H9 (cell line): ENCODE results near the gene DCST1. TPM values are rescaled to one million over a fixed set of nuclear protein-coding genes. Genes with fewer than 3 reads are reported as not detected.

ENCODE experiments used
- DNase-seq: peaks from one replicate; pipeline ENCODE4 v3.0.0-alpha.2; 2017
- H2AFZ ChIP-seq: one replicate; pipeline ENCODE4 v1.6.1; 2013; ENCODE audit warnings: mild to moderate bottlenecking, low read length, control low read depth, moderate library complexity
- H2AK5ac ChIP-seq: 2 replicates; pipeline ENCODE4 v1.6.1; 2013; ENCODE audit warnings: low read length, control low read depth, mixed read lengths; ENCODE audit not compliant: insufficient read length
- H2BK120ac ChIP-seq: one replicate; pipeline ENCODE4 v1.6.1; 2013; ENCODE audit warnings: low read depth, mild to moderate bottlenecking, low read length, control low read depth, inconsistent platforms; ENCODE audit not compliant: poor library complexity, severe bottlenecking
- H2BK12ac ChIP-seq: 2 replicates; pipeline ENCODE4 v1.6.1; 2013; ENCODE audit warnings: low read length, control low read depth, mixed read lengths, low read depth; ENCODE audit not compliant: insufficient read length
- H2BK15ac ChIP-seq: 2 replicates; pipeline ENCODE4 v1.6.1; 2013; ENCODE audit warnings: low read depth, low read length, control low read depth
- H2BK20ac ChIP-seq: one replicate; pipeline ENCODE4 v1.6.1; 2013; ENCODE audit warnings: low read depth, mild to moderate bottlenecking, low read length, control low read depth, inconsistent platforms; ENCODE audit not compliant: poor library complexity, severe bottlenecking
- H2BK5ac ChIP-seq: 2 replicates; pipeline ENCODE4 v1.6.1; 2013; ENCODE audit warnings: low read length, control low read depth, mixed read lengths; ENCODE audit not compliant: insufficient read length
- H3K14ac ChIP-seq: 2 replicates; pipeline ENCODE4 v1.6.1; 2013; ENCODE audit warnings: low read length, control low read depth; ENCODE audit not compliant: insufficient read depth
- H3K18ac ChIP-seq: 2 replicates; pipeline ENCODE4 v1.6.1; 2013; ENCODE audit warnings: low read depth, mild to moderate bottlenecking, mixed read lengths, low read length, control low read depth; ENCODE audit not compliant: insufficient read length
- H3K23ac ChIP-seq: 2 replicates; pipeline ENCODE4 v1.6.1; 2013; ENCODE audit warnings: low read length, control low read depth, mixed read lengths, low read depth; ENCODE audit not compliant: insufficient read length
- H3K23me2 ChIP-seq: 2 replicates; pipeline ENCODE4 v1.6.1; 2013; ENCODE audit warnings: low read depth, mild to moderate bottlenecking, mixed read lengths, low read length, control low read depth; ENCODE audit not compliant: insufficient read length, poor library complexity, severe bottlenecking
- H3K27ac ChIP-seq: 2 replicates; pipeline ENCODE4 v1.5.1; 2013; ENCODE audit warnings: low read length, control low read depth, mixed read lengths, low read depth; ENCODE audit not compliant: insufficient read length
- H3K27me3 ChIP-seq: 2 replicates; pipeline ENCODE4 v1.6.1; 2013; ENCODE audit warnings: low read length, control low read depth, inconsistent platforms; ENCODE audit not compliant: insufficient read depth
- H3K4ac ChIP-seq: 2 replicates; pipeline ENCODE4 v1.6.1; 2013; ENCODE audit warnings: low read depth, mild to moderate bottlenecking, control low read depth, inconsistent platforms, low read length, moderate library complexity
- H3K4me1 ChIP-seq: 2 replicates; pipeline ENCODE4 v1.6.1; 2013; ENCODE audit warnings: low read length, control low read depth, inconsistent platforms; ENCODE audit not compliant: insufficient read depth
- H3K4me2 ChIP-seq: 2 replicates; pipeline ENCODE4 v1.6.1; 2013; ENCODE audit warnings: low read length, control low read depth, mixed read lengths; ENCODE audit not compliant: insufficient read length, insufficient read depth
- H3K56ac ChIP-seq: 2 replicates; pipeline ENCODE4 v1.6.1; 2013; ENCODE audit warnings: low read depth, mild to moderate bottlenecking, mixed read lengths, low read length, control low read depth; ENCODE audit not compliant: insufficient read length
- H3K79me1 ChIP-seq: 2 replicates; pipeline ENCODE4 v1.6.1; 2013; ENCODE audit warnings: low read depth, mild to moderate bottlenecking, moderate library complexity, low read length, control low read depth, inconsistent platforms; ENCODE audit not compliant: insufficient read depth, poor library complexity, severe bottlenecking
- H3K79me2 ChIP-seq: 2 replicates; pipeline ENCODE4 v1.6.1; 2013; ENCODE audit warnings: low read length, control low read depth, inconsistent platforms; ENCODE audit not compliant: insufficient read depth
- H3K9ac ChIP-seq: 2 replicates; pipeline ENCODE4 v1.6.1; 2013; ENCODE audit warnings: low read length, control low read depth, mixed read lengths; ENCODE audit not compliant: insufficient read length; ENCODE audit errors: extremely low read depth
- H3K9me3 ChIP-seq: one replicate; pipeline ENCODE4 v1.6.1; 2013; ENCODE audit warnings: low read depth, low read length, inconsistent platforms; ENCODE audit not compliant: control insufficient read depth
- H3T11ph ChIP-seq: one replicate; pipeline ENCODE4 v1.6.1; 2013; ENCODE audit warnings: mild to moderate bottlenecking, low read length, control low read depth, inconsistent platforms
- H4K20me1 ChIP-seq: one replicate; pipeline ENCODE4 v1.6.1; 2013; ENCODE audit not compliant: control insufficient read depth, insufficient read length, insufficient read depth
- H4K5ac ChIP-seq: 2 replicates; pipeline ENCODE4 v1.6.1; 2013; ENCODE audit warnings: low read depth, mild to moderate bottlenecking, mixed read lengths, low read length, control low read depth; ENCODE audit not compliant: insufficient read length
- H4K8ac ChIP-seq: replicated peaks from 2 replicates; pipeline ENCODE4 v1.6.1; 2013; ENCODE audit warnings: low read length, control low read depth, mixed read lengths, low read depth; ENCODE audit not compliant: insufficient read length
- H4K91ac ChIP-seq: 2 replicates; pipeline ENCODE4 v1.6.1; 2013; ENCODE audit warnings: low read depth, mild to moderate bottlenecking, moderate library complexity, mixed read lengths, low read length, control low read depth; ENCODE audit not compliant: insufficient read length
- H3K27ac Mint-ChIP-seq, 3 experiments: 2 replicates in 2 of 3; 3 replicates in 1 of 3; pipeline ENCODE4 v1.8.0; 2020 to 2021; ENCODE audit warnings: mixed read lengths in 3 of 3, mild to moderate bottlenecking in 1 of 3, moderate library complexity in 1 of 3
- H3K27me3 Mint-ChIP-seq: 2 replicates; pipeline ENCODE4 v1.8.0; 2021; ENCODE audit warnings: low read depth, mild to moderate bottlenecking, moderate library complexity, mixed read lengths
- H3K36me3 Mint-ChIP-seq, 3 experiments: 2 replicates in 2 of 3; 3 replicates in 1 of 3; pipeline ENCODE4 v1.8.0; 2020 to 2021; ENCODE audit warnings: low read depth in 3 of 3, mixed read lengths in 3 of 3; ENCODE audit not compliant: insufficient read depth in 1 of 3
- H3K4me1 Mint-ChIP-seq, 2 experiments: 2 replicates each; pipeline ENCODE4 v1.8.0; 2020; ENCODE audit warnings: mixed read lengths in 2 of 2
- H3K4me3 Mint-ChIP-seq, 2 experiments: 2 replicates in 1 of 2; 3 replicates in 1 of 2; pipeline ENCODE4 v1.8.0; 2020 to 2021; ENCODE audit warnings: mild to moderate bottlenecking in 2 of 2, mixed read lengths in 2 of 2, moderate library complexity in 1 of 2
- H3K9me3 Mint-ChIP-seq, 2 experiments: 2 replicates in 1 of 2; 3 replicates in 1 of 2; pipeline ENCODE4 v1.8.0; 2020; ENCODE audit warnings: mild to moderate bottlenecking in 2 of 2, mixed read lengths in 2 of 2, moderate library complexity in 1 of 2
- WGBS: extraction: QIAGEN DNeasy Blood & Tissue Kit; methylation state at CpG from one replicate; pipeline ENCODE4 v1.1.7; 2013; ENCODE audit warnings: missing lambda C conversion rate, low lambda C conversion rate, mixed read lengths; ENCODE audit not compliant: insufficient read length; ENCODE audit errors: extremely low coverage; 5-methylcytosine and 5-hydroxymethylcytosine counted together
- total RNA-seq: library from RNA; stranded (reverse); gene quantifications from 2 replicates; pipeline ENCODE4 v1.2.1, GENCODE V29; 2021
- TF ChIP-seq, protein P1 (sequence below): fragments of 200-600 bp; sonication (generic); conservative IDR thresholded peaks from 3 replicates; pipeline ENCODE4 v1.8.0; 2021; ENCODE audit warnings: antibody characterized with exemption, mild to moderate bottlenecking

Gene DCST1
- total RNA-seq, 1 experiment from 2014 or later, result not detected

DNA sequence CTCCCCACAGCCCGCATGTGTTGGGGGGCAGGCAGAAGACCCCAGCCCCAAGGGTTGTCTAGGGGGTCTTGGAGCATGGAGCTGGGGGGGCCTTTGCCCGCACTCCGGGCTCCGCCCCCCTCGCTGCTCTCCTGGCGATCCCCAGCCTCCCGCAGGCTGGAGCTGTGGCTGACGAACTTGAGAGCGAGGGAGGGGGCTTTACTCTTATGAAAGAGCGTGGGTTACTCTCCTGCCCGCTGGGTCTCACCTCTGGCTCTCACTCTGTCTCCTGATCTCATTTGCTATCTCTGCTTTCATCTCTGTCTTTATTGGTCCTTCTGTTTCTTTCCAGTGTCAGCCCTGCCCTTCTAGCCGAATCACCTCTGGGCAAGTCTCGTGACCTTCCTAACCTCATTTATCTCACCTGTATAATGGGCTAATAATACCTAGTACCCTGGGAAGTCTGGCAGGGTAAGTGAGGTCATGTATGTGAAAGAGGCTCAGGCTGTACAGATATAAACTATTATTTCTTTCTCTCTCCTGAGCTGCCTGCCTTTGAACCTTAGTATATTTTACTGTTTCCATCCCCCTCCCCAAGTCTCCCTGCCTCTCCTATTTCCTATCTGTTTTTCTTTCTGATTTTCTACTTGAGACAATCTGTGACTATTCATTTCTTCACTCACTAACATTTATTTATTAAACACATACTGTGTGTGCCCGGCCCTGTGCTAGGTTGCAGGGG lies 30.6 kb downstream of the DCST1 start:
- Histone ChIP-seq H3K14ac (peak overlapping the region; percentile 87; the same call in 1 of the 2 replicates), H3K27ac (no peak overlapping the region), H3K9me3 (no peaks in the 10 kb centered on the region), H2BK5ac (no peak overlapping the region), H2AK5ac (no peak overlapping the region), H3K23me2 (peaks cover 17% of the 10 kb centered on the region), H4K91ac (no peak overlapping the region), H3K23ac (no peak overlapping the region), H3K9ac (peak overlapping the region; percentile 34), H4K5ac (no peak overlapping the region), H3K4ac (no peak overlapping the region), H3K4me1 (peaks cover 3% of the 10 kb centered on the region; the same call in 1 of the 2 replicates), H3K4me2 (peak overlapping the region; percentile 82), H3K56ac (no peak overlapping the region), H3K18ac (peak overlapping the region; percentile 60), H4K20me1 (no peaks in the 10 kb centered on the region), H4K8ac (no peak overlapping the region), H2BK12ac (no peak overlapping the region), H2AFZ (no peak overlapping the region), H2BK120ac (no peak overlapping the region), H2BK15ac (no peak overlapping the region), H3K27me3 (no peaks in the 10 kb centered on the region), H3T11ph (no peak overlapping the region), H3K79me2 (no peaks in the 10 kb centered on the region; the same call in 1 of the 2 replicates), H3K79me1 (no peaks in the 10 kb centered on the region), H2BK20ac (no peak overlapping the region)
- Mint-ChIP-seq H3K4me3 (peak overlapping the region; percentile 66 to 85), H3K4me1 (peaks cover 18 to 33% of the 10 kb centered on the region in 2 experiments), H3K9me3 (no peaks in the 10 kb centered on the region; a peak in 1 of 5 replicates), H3K27ac (peak overlapping the region in 2 of 3 experiments; percentile 9 to 56; a peak in 3 of 7 replicates), H3K36me3 (peaks cover 9 to 32% (median 28%) of the 10 kb centered on the region in 3 experiments), H3K27me3 (peaks cover 2% of the 10 kb centered on the region)
- no CpG with 5 or more reads among the region's 14 CpGs for WGBS
- DNase-seq, result peak; percentile 72
- TF ChIP-seq, protein P1, sequence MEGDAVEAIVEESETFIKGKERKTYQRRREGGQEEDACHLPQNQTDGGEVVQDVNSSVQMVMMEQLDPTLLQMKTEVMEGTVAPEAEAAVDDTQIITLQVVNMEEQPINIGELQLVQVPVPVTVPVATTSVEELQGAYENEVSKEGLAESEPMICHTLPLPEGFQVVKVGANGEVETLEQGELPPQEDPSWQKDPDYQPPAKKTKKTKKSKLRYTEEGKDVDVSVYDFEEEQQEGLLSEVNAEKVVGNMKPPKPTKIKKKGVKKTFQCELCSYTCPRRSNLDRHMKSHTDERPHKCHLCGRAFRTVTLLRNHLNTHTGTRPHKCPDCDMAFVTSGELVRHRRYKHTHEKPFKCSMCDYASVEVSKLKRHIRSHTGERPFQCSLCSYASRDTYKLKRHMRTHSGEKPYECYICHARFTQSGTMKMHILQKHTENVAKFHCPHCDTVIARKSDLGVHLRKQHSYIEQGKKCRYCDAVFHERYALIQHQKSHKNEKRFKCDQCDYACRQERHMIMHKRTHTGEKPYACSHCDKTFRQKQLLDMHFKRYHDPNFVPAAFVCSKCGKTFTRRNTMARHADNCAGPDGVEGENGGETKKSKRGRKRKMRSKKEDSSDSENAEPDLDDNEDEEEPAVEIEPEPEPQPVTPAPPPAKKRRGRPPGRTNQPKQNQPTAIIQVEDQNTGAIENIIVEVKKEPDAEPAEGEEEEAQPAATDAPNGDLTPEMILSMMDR, result no peak
